GOT3 (cell line): ENCODE results near the gene AGR3.

Source experiments
- DNase-seq: peaks from one replicate; lab custom pipeline; 2025; ENCODE audit warnings: mixed read lengths; lab: John Stamatoyannopoulos, UW

AGR3 gene

DNA sequence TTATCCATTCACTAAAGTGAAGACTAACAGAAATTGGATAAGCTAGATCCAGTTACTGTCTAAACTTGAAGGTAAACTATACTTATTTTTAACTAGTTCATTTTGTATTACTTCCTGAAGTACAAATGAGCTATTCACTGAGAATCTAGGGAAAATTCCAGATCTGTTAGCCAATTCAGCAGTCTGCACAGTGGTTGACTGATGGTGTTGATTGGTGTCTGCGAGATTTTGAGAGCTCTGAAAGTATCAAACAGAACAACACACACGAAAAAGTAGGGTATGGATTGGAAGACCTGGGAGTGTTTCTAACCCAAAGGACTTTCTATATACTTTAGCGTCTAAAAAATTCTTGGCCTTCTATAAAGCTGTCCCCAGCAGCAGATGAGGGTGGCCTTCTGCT is 43.4 kb downstream of the AGR3 start:
- DNase-seq = no peak

GRCh38 chr7:16836481-16836880 is 45.3 kb downstream of the AGR3 start:
- DNase-seq = no peak

DNA sequence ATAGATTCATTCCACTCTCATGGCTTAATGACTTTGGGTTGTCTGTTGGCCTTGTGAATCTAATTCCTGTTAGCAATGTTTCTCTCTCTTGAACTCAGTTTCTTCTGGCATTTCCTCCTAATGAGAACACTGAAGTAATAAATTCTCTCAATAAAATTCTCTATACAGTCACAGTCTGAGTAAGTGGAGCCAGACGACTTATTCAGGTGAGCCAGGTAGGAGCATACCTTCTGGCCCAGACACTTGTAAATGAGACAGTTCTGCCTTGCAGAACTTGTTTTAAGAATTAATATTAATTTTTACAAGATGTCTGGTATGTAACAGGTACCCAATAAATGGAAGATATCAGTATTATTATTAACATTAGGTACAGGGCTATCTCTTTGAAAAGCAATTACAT is 48.4 kb downstream of the AGR3 start:
- DNase-seq = no peak

GRCh38 chr7:16826060-16826459 is 55.7 kb downstream of the AGR3 start:
- no peak for DNase-seq

DNA sequence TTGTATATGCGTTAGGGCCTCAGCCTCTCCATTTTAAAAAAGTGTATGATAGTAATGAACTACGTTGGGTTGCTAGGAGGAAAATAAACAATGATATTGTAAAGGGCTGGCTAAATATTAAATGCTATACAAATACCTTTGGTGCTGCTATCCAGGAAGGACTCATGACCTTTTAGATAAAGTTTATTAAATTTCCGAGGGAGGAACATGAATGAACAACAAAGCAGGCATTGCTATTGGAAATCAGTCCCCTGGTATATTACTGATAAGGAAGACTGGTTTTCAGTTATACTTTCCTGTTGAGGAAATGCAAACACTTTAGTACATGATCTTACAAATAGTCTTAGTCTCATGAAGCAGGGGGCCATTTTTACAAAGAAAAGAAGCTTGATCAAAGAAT is 59.8 kb downstream of the AGR3 start:
- DNase-seq = no peak

GRCh38 chr7:16818732-16819131 is 63.1 kb downstream of the AGR3 start:
- no peak for DNase-seq

DNA sequence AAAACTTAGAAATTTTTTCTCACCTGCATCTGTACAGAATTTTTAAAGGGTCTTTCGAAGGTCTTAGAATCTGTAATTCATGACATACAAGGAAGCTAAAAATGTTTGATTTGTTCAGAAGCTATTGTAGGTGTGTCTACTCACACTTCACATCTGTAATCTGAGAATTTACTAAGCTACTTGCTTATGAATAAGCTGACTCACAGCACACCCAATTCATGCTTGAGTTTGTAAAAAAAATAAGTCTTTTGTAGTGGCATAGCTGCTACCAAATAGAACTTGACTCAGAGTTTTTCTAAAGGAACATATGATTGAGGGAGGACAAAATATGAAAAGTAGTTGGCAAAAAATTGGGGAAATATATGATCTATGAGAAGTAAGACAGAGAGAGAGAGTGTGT is 64.2 kb downstream of the AGR3 start:
- DNase-seq = no peak

DNA sequence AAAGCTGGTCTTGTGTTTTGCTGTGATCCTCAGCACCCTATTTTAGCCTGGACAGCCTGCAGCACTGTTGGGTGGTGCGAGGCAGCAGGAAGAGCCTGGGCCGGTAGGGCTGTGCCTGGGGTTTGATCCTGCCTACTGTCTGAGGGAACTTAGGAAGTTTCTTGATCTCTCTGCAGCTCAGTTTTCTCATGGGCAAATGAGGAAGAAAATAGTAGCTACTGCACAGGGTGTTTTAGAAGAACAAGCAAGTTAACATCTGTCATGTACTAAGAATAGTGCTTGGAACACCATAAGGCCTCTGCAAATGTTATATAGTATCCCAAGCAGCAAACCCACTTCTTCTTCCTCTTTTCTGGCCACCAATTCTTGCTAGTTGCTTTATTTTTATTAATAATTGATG is 65.0 kb downstream of the AGR3 start:
- DNase-seq = no peak

DNA sequence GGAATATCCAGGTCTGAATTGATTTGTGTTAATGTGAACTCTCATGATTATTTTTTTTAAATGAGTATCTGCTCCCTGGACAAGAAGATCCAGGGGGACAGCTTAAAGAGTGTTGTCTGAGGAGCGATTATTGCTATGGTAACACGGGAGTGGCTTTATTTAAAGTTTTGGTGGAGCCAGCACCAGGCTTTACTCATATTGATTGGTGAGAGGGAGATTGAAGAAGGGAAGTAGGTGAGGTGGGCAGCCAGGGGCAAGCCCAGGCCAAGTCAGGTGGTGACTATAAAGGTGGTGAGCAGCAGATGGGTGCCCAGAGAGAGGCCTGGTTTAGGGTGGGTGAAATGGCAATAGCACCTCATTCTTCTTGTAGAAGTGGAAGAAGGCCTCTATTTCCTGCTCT is 66.8 kb downstream of the AGR3 start:
- DNase-seq = no peak

DNA sequence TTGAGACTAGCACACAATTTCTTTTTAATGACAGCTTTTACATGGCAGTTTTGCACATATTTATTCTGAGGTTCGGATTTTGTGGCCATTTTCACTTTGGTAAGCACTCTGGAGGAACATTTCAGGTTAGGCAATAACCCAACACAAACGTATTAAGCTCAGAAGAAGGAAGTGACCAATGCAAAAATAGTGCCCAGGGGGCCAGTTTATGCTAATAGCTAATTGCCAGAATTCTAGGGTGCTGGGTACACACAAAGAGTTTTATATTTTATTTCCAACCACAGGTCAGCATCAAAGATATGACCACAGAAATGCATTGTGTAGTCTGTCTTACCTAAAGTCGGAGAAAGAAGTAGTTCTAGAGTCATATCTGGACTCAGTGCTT is 68.6 kb downstream of the AGR3 start:
- no peak for DNase-seq

GRCh38 chr7:16812542-16813231 is 69.1 kb downstream of the AGR3 start:
- no peak for DNase-seq

DNA sequence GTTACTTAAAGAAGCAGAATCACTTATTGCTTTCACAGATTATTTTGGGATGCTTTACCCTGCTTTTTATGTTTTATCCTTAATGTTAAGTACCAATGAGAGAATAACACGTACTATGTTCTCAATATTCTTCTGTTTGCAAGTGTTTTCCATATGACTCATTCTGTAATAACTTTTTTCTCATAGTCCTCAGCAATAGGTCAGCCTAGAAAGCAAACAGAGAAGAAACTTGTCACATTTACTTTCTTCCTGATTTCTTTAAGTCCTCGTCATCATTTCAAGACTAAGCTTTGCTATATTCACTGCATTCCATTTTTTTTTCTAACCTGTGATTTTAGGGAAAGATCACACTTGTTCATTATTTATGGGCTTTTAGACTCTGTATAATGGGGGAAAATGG is 70.2 kb downstream of the AGR3 start:
- no peak for DNase-seq

GRCh38 chr7:16810573-16810972 is 71.2 kb downstream of the AGR3 start:
- DNase-seq = no peak

GRCh38 chr7:16810112-16810511 is 71.7 kb downstream of the AGR3 start:
- no peak for DNase-seq
